CD4-positive, alpha-beta T cell (primary cell): Measurements from ENCODE around the gene ARHGEF28. TPM values are rescaled to one million over a fixed set of nuclear protein-coding genes. Genes with fewer than 3 reads are reported as not detected.

ENCODE experiments used
- ATAC-seq: fragments of 200-7000 bp; cut with Tn5 transposase; one replicate; pipeline ENCODE4 v1.10.0; 2022; ENCODE audit warnings: mild to moderate bottlenecking; ENCODE audit not compliant: poor library complexity
- CTCF ChIA-PET: fragments of 350-600 bp; sonication (Branson Sonifier 250); formaldehyde crosslinking; loops from one replicate; lab custom pipeline; 2021; ENCODE audit warnings: antibody characterized with exemption, inconsistent platforms; lab: Charles Lee
- POLR2A ChIA-PET: fragments of 350-600 bp; sonication (Branson Sonifier 250); formaldehyde crosslinking; loops from one replicate; lab custom pipeline; 2021; ENCODE audit warnings: antibody characterized with exemption, inconsistent platforms; lab: Charles Lee
- DNase-seq, 14 experiments: peaks; one replicate each; pipeline ENCODE4 v3.0.0-alpha.2; 2013 to 2020; ENCODE audit warnings: mixed read lengths in 2 of 14
- H3K27ac ChIP-seq, 2 donors: one replicate each; pipeline versions ENCODE4 v1.5.1 to v1.7.0; 2013; ENCODE audit warnings: low read length in 2 of 2, low read depth in 1 of 2, mild to moderate bottlenecking in 1 of 2
- H3K27me3 ChIP-seq, 2 experiments: 1 replicate in 1 of 2; 2 replicates in 1 of 2; pipeline versions ENCODE4 v1.6.1 to v1.7.0; 2013; ENCODE audit warnings: low read length in 2 of 2, control low read depth in 1 of 2, mild to moderate bottlenecking in 1 of 2, moderate library complexity in 1 of 2; ENCODE audit not compliant: insufficient read depth in 2 of 2, control insufficient read depth in 1 of 2
- H3K36me3 ChIP-seq: one replicate; pipeline ENCODE4 v1.6.1; 2013; ENCODE audit warnings: low read length, control low read depth; ENCODE audit not compliant: insufficient read depth
- H3K4me1 ChIP-seq: one replicate; pipeline ENCODE4 v1.6.1; 2013; ENCODE audit warnings: low read length, control low read depth; ENCODE audit not compliant: insufficient read depth
- H3K4me3 ChIP-seq: one replicate; pipeline ENCODE4 v1.5.1; 2013; ENCODE audit warnings: mild to moderate bottlenecking, low read length, moderate library complexity
- H3K9me3 ChIP-seq, 2 experiments: 1 replicate in 1 of 2; 2 replicates in 1 of 2; pipeline versions ENCODE4 v1.6.1 to v1.7.0; 2013; ENCODE audit warnings: low read length in 2 of 2, mild to moderate bottlenecking in 2 of 2, control low read depth in 1 of 2, moderate library complexity in 1 of 2; ENCODE audit not compliant: control insufficient read depth in 1 of 2, insufficient read depth in 1 of 2
- H3K27ac Mint-ChIP-seq: one replicate; pipeline ENCODE4 v1.8.0; 2020; ENCODE audit warnings: mixed read lengths
- H3K27me3 Mint-ChIP-seq: one replicate; pipeline ENCODE4 v1.8.0; 2021; ENCODE audit warnings: mixed read lengths
- H3K36me3 Mint-ChIP-seq: one replicate; pipeline ENCODE4 v1.8.0; 2021; ENCODE audit warnings: low read depth, mixed read lengths
- H3K4me1 Mint-ChIP-seq: one replicate; pipeline ENCODE4 v1.8.0; 2021; ENCODE audit warnings: low read depth, mixed read lengths
- H3K4me3 Mint-ChIP-seq: one replicate; pipeline ENCODE4 v1.8.0; 2020; ENCODE audit warnings: mild to moderate bottlenecking, mixed read lengths
- H3K9me3 Mint-ChIP-seq: one replicate; pipeline ENCODE4 v1.8.0; 2020; ENCODE audit warnings: mixed read lengths
- CTCF ChIP-seq: fragments of 200-600 bp; IDR thresholded peaks from one replicate; pipeline ENCODE4 v1.8.0; 2022; ENCODE audit warnings: antibody characterized with exemption, mild to moderate bottlenecking
- intact Hi-C, 2 experiments: fragments of 100-400 bp; cut with DNase I in 1 of 2; cut with micrococcal nuclease in 1 of 2; formaldehyde crosslinking; loops; one replicate each; pipeline versions ENCODE4 v1.15.1 to v1.9.0; 2023 to 2025; cut with DNase I, micrococcal nuclease
- total RNA-seq, 174 experiments: library from RNA in 2 of 174; stranded (reverse) in 2 of 174; gene quantifications; one replicate each; pipeline ENCODE4 v1.2.3 and lab custom pipeline; 2021 to 2026

The ARHGEF28 gene
- total RNA-seq, 2 experiments from 2014 or later, result not detected

GRCh38 chr5:73726071-73726470, 100.1 kb downstream of the ARHGEF28 start:
- no peaks in the 10 kb centered on the region for H3K4me1 Mint-ChIP-seq
- no peaks in the 10 kb centered on the region for H3K27me3 Mint-ChIP-seq
- DNase-seq, result no peak
- no peak overlapping the region for H3K27ac Mint-ChIP-seq
- H3K36me3 ChIP-seq, result no peaks in the 10 kb centered on the region
- H3K4me3 Mint-ChIP-seq, result no peak overlapping the region
- H3K4me3 ChIP-seq, result no peak overlapping the region
- no peak overlapping the region for H3K27ac ChIP-seq
- TF ChIP-seq CTCF, result no peak
- no peaks in the 10 kb centered on the region for H3K27me3 ChIP-seq
- no peaks in the 10 kb centered on the region for H3K9me3 ChIP-seq
- no peak for ATAC-seq
- ChIA-PET POLR2A (no interaction called here), CTCF (interaction anchor here (0.5 kb wide), 1 partner anchor 46 kb away, joined by 6 read pairs; no protein-coding TSS in a partner anchor)
- no peaks in the 10 kb centered on the region for H3K9me3 Mint-ChIP-seq
- intact Hi-C loops, result no loop called here
- no peaks in the 10 kb centered on the region for H3K36me3 Mint-ChIP-seq
- H3K4me1 ChIP-seq, result no peaks in the 10 kb centered on the region

GRCh38 chr5:73726606-73727231, 100.7 kb downstream of the ARHGEF28 start:
- H3K36me3 Mint-ChIP-seq, result no peaks in the 10 kb centered on the region
- no peak overlapping the region for H3K4me3 Mint-ChIP-seq
- H3K27ac ChIP-seq, result no peak overlapping the region
- H3K27ac Mint-ChIP-seq, result no peak overlapping the region
- no peaks in the 10 kb centered on the region for H3K36me3 ChIP-seq
- H3K4me1 ChIP-seq, result no peaks in the 10 kb centered on the region
- H3K4me3 ChIP-seq, result no peak overlapping the region
- no peaks in the 10 kb centered on the region for H3K9me3 ChIP-seq
- intact Hi-C loops, result no loop called here
- DNase-seq, result no peak
- no peaks in the 10 kb centered on the region for H3K27me3 ChIP-seq
- no peak for TF ChIP-seq CTCF
- H3K9me3 Mint-ChIP-seq, result no peaks in the 10 kb centered on the region
- ChIA-PET CTCF (no interaction called here), POLR2A (no interaction called here)
- H3K27me3 Mint-ChIP-seq, result no peaks in the 10 kb centered on the region
- ATAC-seq, result no peak
- H3K4me1 Mint-ChIP-seq, result no peaks in the 10 kb centered on the region

- Histone ChIP-seq H3K27ac (no peak overlapping the region), H3K9me3 (no peaks in the 10 kb centered on the region), H3K4me1 (no peaks in the 10 kb centered on the region), H3K4me3 (no peak overlapping the region), H3K27me3 (no peaks in the 10 kb centered on the region), H3K36me3 (no peaks in the 10 kb centered on the region)
- no peak for TF ChIP-seq CTCF
- POLR2A ChIA-PET, result no interaction called here
- Mint-ChIP-seq H3K4me1 (no peaks in the 10 kb centered on the region), H3K27ac (no peak overlapping the region), H3K9me3 (no peaks in the 10 kb centered on the region), H3K36me3 (no peaks in the 10 kb centered on the region), H3K4me3 (no peak overlapping the region), H3K27me3 (no peaks in the 10 kb centered on the region)
- no peak for DNase-seq
- no peak for ATAC-seq
- CTCF ChIA-PET, result no interaction called here
- intact Hi-C loops, result no loop called here
Measured at GRCh38 chr5:73727470-73727869, 101.5 kb downstream of the ARHGEF28 start.
